GM18870 (cell line): Measurements from ENCODE around the gene PSMB1.
"Not testable (repeated sequence)": the region's sequence is repeated elsewhere in the genome, so short reads cannot be mapped to it uniquely, and the experiment has no call there.

Experiments used
- ATAC-seq: cut with Tn5 transposase; IDR thresholded peaks from one replicate; pipeline ENCODE4 v1.9.1; 2021; ENCODE audit warnings: moderate library complexity; ENCODE audit not compliant: unreplicated experiment

PSMB1 gene

GRCh38 chr6:170504479-170504878, 48.6 kb downstream of the PSMB1 start:
- ATAC-seq, result no peak

GRCh38 chr6:170503414-170503761, 49.7 kb downstream of the PSMB1 start:
- no peak for ATAC-seq

- ATAC-seq, result not testable (repeated sequence)
Observed at GRCh38 chr6:170502733-170503413, 50.2 kb downstream of the PSMB1 start.

- not testable (repeated sequence) for ATAC-seq
Observed at GRCh38 chr6:170502268-170502667, 50.8 kb downstream of the PSMB1 start.

- ATAC-seq, result no peak
Observed at GRCh38 chr6:170500955-170501590, 52.0 kb downstream of the PSMB1 start.

GRCh38 chr6:170497841-170498301, 55.2 kb downstream of the PSMB1 start:
- no peak for ATAC-seq

- ATAC-seq, result no peak
Observed at GRCh38 chr6:170493354-170493753, 59.8 kb downstream of the PSMB1 start.

GRCh38 chr6:170490259-170490658, 62.8 kb downstream of the PSMB1 start:
- ATAC-seq, result no peak

- no peak for ATAC-seq
Observed at GRCh38 chr6:170489836-170490235, 63.3 kb downstream of the PSMB1 start.

GRCh38 chr6:170487707-170488329, 65.3 kb downstream of the PSMB1 start:
- ATAC-seq, result no peak

GRCh38 chr6:170485159-170485558, 67.9 kb downstream of the PSMB1 start:
- ATAC-seq, result no peak
